ENCODE results near the gene EPB42. TPM values are rescaled to one million over a fixed set of nuclear protein-coding genes. Genes with fewer than 3 reads are reported as not detected.

The EPB42 gene
- total and polyA plus RNA-seq, 2 donors from 2014 or later: not detected

DNA sequence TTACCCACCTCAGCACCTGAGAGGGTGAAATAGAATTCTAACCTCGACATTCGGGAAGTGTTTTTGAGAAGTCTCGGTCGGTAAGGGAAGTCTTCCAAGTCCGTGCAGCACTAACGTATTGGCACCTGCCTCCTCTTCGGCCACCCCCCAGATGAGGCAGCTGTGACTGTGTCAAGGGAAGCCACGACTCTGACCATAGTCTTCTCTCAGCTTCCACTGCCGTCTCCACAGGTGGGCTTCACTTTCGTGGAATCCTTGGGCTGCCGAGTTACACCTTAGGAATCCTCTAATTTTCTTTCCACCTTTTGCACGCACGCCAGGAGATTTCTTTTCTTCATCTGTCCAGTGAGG is 34.8 kb downstream of the EPB42 start:
- no peak for DNase-seq
- no peak for TF ChIP-seq CTCF (IDR thresholded peaks at IDR 0.05; ENCODE audit: borderline replicate concordance, extremely low read depth, insufficient read depth)
- FAIRE-seq: no peak
- Histone ChIP-seq H3K27ac (ENCODE audit: low read depth in 2 of 2, low read length in 2 of 2) (peak overlapping the region; percentile 48 to 81), H3K9ac (ENCODE audit: low read length in 3 of 3) (peak overlapping the region; percentile 35 to 74 (median 71)), H3K4me3 (ENCODE audit: low read length in 3 of 3) (peak overlapping the region; percentile 80 to 90 (median 85)), H3K9me3 (ENCODE audit: control insufficient read depth in 2 of 3, insufficient read depth in 1 of 3, low read length in 3 of 3) (no peaks in the 10 kb centered on the region), H3K36me3 (ENCODE audit: control insufficient read depth in 2 of 3, insufficient read depth in 3 of 3, low read length in 3 of 3) (peaks cover 0 to 14% (median 11%) of the 10 kb centered on the region in 3 donors), H3K4me1 (ENCODE audit: control insufficient read depth in 2 of 3, insufficient read depth in 2 of 3, low read depth in 1 of 3, low read length in 3 of 3) (peaks cover 0 to 3% (median 0%) of the 10 kb centered on the region in 3 donors), H3K27me3 (ENCODE audit: control insufficient read depth, insufficient read depth, low read length) (no peaks in the 10 kb centered on the region)
- intact Hi-C loops (cut with DNase I): no loop called here

- Histone ChIP-seq H3K9me3 (ENCODE audit: control insufficient read depth in 2 of 3, insufficient read depth in 1 of 3, low read length in 3 of 3) (no peaks in the 10 kb centered on the region), H3K27ac (ENCODE audit: low read depth in 2 of 2, low read length in 2 of 2) (peak within 1 kb of the TSS; percentile 81 to 84), H3K27me3 (ENCODE audit: control insufficient read depth, insufficient read depth, low read length) (no peaks in the 10 kb centered on the region), H3K36me3 (ENCODE audit: control insufficient read depth in 2 of 3, insufficient read depth in 3 of 3, low read length in 3 of 3) (peaks cover 0 to 10% (median 7%) of the 10 kb centered on the region in 3 donors), H3K4me1 (ENCODE audit: control insufficient read depth in 2 of 3, insufficient read depth in 2 of 3, low read depth in 1 of 3, low read length in 3 of 3) (peaks cover 0 to 3% (median 0%) of the 10 kb centered on the region in 3 donors), H3K9ac (ENCODE audit: low read length in 3 of 3) (peak within 1 kb of the TSS; percentile 35 to 74 (median 71)), H3K4me3 (ENCODE audit: low read length in 3 of 3) (peak within 1 kb of the TSS; percentile 80 to 90 (median 85))
- DNase-seq (peak; percentile 91 to 99 (median 92)), FAIRE-seq (no peak)
- intact Hi-C loops (cut with DNase I): no loop called here
- peak; percentile 8 for TF ChIP-seq CTCF (IDR thresholded peaks at IDR 0.05; ENCODE audit: borderline replicate concordance, extremely low read depth, insufficient read depth)
Observed at GRCh38 chr15:43185157-43186002, 35.4 kb downstream of the EPB42 start, which contains the start of gene CCNDBP1. CCNDBP1 (plus strand) TSS chr15:43185403; CDS start chr15:43185499, 96 bp downstream.

GRCh38 chr15:43184407-43185124 is 36.3 kb downstream of the EPB42 start:
- intact Hi-C loops (cut with DNase I): no loop called here
- peaks cover 0 to 3% (median 0%) of the 10 kb centered on the region in 3 donors for H3K4me1 ChIP-seq (ENCODE audit: control insufficient read depth in 2 of 3, insufficient read depth in 2 of 3, low read depth in 1 of 3, low read length in 3 of 3)
- TF ChIP-seq CTCF (IDR thresholded peaks at IDR 0.05; ENCODE audit: borderline replicate concordance, extremely low read depth, insufficient read depth): no peak
- FAIRE-seq (no peak), DNase-seq (no peak)
- peak overlapping the region in 1 of 2 donors; percentile 84 for H3K27ac ChIP-seq (ENCODE audit: low read depth in 2 of 2, low read length in 2 of 2)
- H3K9ac ChIP-seq (ENCODE audit: low read length in 3 of 3): no peak overlapping the region
- peak overlapping the region in 2 of 3 donors; percentile 85 to 88 for H3K4me3 ChIP-seq (ENCODE audit: low read length in 3 of 3)
- H3K27me3 ChIP-seq (ENCODE audit: control insufficient read depth, insufficient read depth, low read length): no peaks in the 10 kb centered on the region
- no peaks in the 10 kb centered on the region for H3K9me3 ChIP-seq (ENCODE audit: control insufficient read depth in 2 of 3, insufficient read depth in 1 of 3, low read length in 3 of 3)
- H3K36me3 ChIP-seq (ENCODE audit: control insufficient read depth in 2 of 3, insufficient read depth in 3 of 3, low read length in 3 of 3): peaks cover 0 to 9% (median 5%) of the 10 kb centered on the region in 3 donors
